ENCODE results near the gene DENND1A.

DENND1A gene

GRCh38 chr9:123715258-123715657, 214.7 kb downstream of the DENND1A start:
- DNase-seq (ENCODE audit: low spot score): no peak
- Histone ChIP-seq H3K4me3 (no peak overlapping the region), H3K27ac (no peak overlapping the region)
- no peak for TF ChIP-seq CTCF (IDR thresholded peaks at IDR 0.05)

- no peak overlapping the region for H3K4me3 ChIP-seq
- no peak for TF ChIP-seq CTCF (IDR thresholded peaks at IDR 0.05)
- no peak for DNase-seq (ENCODE audit: low spot score)
- no peak overlapping the region for H3K27ac ChIP-seq
Observed at GRCh38 chr9:123713282-123713681, 216.6 kb downstream of the DENND1A start.

- no peak overlapping the region for H3K27ac ChIP-seq
- DNase-seq (ENCODE audit: low spot score): no peak
- TF ChIP-seq CTCF (IDR thresholded peaks at IDR 0.05): no peak
- H3K4me3 ChIP-seq: no peak overlapping the region
Observed at GRCh38 chr9:123712399-123712798, 217.5 kb downstream of the DENND1A start.

DNA sequence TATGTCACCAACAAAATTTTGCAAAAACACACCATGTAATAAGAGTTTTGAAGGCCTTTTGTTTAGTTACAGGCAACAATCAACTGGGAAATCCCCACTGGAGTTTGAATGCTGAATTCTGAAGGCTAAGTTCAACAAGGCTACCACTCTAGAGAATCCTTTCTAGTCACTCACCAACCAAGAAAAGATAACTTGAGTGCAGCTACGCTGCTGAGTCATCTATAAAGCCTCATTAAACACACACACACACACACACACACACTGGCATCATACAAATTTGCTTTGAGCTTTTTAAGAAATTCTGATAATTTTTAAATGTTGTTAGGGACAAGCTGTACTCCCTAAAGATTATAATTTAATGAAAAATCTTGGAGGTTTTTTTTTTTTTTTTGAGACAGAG, 219.6 kb downstream of the DENND1A start:
- no peak overlapping the region for H3K4me3 ChIP-seq
- H3K27ac ChIP-seq: no peak overlapping the region
- no peak for DNase-seq (ENCODE audit: low spot score)
- no peak for TF ChIP-seq CTCF (IDR thresholded peaks at IDR 0.05)

DNA sequence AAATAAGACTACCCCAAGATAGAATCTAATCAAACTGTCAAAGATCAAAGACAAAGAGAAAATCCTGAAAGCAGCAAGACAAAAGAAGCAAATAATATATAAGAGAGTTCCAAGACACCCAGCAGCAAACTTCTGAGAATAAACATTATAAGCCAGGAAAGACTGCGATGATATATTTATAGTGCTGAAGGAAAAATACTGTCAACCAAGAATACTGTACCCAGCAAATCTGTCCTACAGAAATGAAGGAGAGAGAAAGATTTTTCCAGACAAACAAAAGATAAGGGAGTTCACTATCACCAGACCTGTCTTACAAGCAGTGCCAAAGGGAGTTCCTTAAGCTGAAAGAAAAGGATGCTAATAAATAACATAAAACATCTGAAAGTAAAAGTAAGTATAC, 227.4 kb downstream of the DENND1A start:
- TF ChIP-seq CTCF (IDR thresholded peaks at IDR 0.05): no peak
- no peak for DNase-seq (ENCODE audit: low spot score)
- Histone ChIP-seq H3K27ac (no peak overlapping the region), H3K4me3 (no peak overlapping the region)

- Histone ChIP-seq H3K27ac (no peak overlapping the region), H3K4me3 (no peak overlapping the region)
- no peak for TF ChIP-seq CTCF (IDR thresholded peaks at IDR 0.05)
- DNase-seq (ENCODE audit: low spot score): no peak
Observed at GRCh38 chr9:123697686-123698085, 232.2 kb downstream of the DENND1A start.

GRCh38 chr9:123696476-123696875, 233.4 kb downstream of the DENND1A start:
- Histone ChIP-seq H3K4me3 (no peak overlapping the region), H3K27ac (no peak overlapping the region)
- no peak for DNase-seq (ENCODE audit: low spot score)
- no peak for TF ChIP-seq CTCF (IDR thresholded peaks at IDR 0.05)

Measured in coronary artery (tissue), 2 donors.